Measurements from ENCODE around the gene FAM3D. TPM values are rescaled to one million over a fixed set of nuclear protein-coding genes. Genes with fewer than 3 reads are reported as not detected.

The FAM3D gene
- polyA plus RNA-seq, 3 donors = 1.7 to 2.5 (median 1.9) TPM

DNA sequence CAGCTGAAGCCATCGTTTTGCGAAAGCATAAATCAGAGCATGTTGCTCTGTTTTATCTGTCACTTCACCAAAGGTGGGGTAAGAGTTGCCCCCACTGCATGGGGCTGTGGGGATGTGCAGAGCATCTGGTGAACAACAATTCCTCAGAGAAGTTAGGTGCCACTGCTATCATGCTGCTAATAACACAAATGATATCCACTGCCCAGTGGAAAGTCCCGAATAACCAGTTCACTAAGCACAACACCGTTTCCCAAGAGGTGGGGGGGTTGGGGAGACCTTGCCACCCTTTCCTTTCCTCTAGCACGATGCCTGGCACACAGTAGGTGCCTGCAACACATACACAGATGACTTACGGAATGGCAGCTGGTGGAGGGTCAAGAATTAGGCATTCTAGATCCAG lies 38.6 kb downstream of the FAM3D start:
- DNase-seq = no peak

DNA sequence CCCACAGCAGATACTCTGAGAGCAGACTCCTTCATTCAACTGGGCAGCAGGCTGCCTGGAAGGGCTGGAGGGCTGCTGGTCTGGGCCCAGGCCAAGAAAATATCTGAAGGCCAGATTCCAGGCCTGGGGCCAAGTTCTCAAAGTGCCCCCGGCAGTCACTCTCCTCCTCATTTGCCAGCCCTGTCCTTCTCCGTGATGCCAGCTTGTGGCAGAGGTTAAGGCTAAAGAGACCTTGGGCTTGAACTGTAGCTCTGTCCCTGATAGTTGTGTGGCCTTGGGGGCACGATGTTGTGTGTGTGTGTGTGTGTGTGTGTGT lies 39.0 kb downstream of the FAM3D start:
- DNase-seq = no peak

DNA sequence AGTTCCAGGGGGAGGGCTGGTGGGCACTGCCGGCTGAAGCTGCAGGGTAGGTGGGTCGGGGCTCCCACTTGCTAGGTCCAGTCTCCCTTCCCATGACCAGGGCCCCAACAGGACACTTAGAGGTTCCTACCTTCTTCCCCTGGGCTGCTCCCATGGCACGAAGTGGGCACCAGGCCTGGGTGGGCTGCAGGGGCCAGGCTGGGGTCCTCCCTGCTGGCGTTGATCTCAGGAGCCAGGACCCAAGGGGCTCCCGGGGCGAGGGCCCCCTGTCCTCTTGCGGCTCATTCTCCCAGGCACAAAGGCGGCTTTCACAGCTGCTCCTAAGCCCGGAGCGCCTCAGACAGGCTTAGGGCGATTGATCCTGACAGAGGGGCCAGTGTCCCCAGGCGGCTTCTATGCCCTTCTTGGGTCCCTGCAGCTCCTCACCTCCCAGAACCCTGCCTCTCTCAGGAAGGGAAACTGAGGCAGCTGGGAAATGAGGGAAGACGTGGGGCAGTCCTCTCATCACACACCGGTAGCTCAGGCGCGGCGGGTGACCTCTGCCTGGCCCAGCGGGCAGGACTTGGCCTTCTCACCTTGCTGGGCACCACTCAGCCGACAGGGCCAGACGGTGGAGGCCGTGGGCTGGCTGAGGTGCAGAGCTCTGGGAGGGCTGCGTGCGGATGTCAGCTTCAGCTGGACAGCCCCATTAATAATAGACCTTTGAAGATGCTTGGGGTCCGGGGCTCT lies 39.6 kb downstream of the FAM3D start:
- no peak for DNase-seq

DNA sequence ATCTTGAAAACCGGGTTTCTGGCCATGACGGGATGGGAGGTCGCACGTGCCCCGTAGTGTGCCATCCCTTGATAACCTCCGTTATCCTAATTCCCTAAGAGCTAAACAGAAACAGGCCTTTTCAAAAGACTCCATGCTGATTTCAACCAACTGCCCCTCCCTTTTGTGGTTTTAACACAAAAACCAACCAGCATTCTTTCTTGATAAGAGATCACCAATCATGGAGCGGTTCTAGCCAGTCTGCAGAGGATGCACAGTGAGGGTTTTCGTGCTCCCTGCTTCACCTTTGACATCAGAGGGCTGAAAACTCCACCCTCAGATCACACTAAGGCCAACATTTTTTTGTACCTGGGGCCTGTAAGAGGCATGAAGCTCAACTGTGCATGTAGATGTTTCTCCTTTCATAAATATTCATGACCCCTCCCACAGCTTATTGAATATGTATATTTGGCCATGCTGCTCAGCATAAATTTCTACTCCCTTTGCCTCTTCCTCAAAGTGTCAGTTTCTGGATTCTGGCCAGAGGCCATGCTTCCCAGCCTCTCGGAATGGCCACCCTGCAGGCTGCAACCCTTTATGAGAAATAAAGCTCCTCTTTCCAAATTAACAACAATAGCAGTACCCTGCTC lies 41.3 kb downstream of the FAM3D start:
- DNase-seq = no peak

DNA sequence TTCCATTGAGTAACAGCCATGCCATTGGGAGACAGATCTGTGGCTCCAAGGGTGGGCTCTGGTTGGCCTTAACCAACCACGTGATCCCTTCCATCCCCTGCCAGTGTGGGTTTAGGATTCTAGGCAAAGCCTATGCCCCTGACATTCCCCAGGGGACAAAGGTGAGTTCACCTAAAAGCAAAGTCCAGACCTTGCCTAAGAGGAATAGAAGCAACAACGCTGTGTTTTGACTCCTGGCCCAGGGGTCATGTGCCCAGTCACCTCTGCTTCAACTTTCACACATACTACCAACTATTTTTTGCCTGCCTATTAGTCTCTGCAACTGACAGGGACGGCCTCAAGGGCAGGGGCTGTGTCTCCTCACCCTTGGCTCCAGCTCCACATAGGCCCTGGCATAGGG lies 42.0 kb downstream of the FAM3D start:
- no peak for DNase-seq

DNA sequence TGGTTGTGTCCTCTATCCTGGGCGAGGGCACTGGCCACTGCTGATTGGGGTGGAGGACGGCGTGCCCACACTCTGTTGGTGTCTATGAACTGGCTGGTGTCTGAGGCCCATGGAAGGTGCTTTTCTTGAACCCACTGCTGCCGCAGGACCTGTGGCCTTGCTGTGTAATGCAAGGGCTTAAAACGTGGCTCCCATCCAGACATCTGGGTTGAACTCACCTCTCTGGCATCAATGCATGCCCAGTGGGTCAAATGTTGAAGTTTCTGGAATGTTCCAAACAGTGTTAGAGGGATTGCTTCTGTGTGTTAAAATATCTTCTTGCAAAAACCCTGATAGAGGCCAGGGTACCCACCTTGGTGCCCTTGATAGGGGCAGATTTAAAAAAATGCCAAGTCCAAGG lies 42.6 kb downstream of the FAM3D start:
- DNase-seq = no peak

DNA sequence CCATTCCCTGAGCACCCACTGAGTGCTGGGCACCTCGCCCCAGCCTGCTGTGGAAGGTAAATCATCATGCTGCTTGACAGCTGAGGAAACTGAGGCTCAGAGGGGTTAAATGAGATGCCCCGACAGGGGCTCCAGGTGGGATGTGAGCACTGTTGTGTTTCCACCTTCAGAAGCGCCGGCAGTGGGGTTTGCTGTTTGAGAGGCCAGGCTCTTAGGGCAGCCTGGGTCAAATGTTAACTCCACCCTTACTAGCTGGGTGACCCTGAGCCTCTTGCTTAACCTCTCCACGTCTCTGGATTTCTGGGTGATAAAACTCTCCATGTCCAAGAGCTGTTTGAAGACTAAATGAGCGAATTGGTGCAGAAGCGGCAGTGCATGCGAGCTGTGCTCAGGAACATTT lies 43.1 kb downstream of the FAM3D start:
- DNase-seq = no peak

DNA sequence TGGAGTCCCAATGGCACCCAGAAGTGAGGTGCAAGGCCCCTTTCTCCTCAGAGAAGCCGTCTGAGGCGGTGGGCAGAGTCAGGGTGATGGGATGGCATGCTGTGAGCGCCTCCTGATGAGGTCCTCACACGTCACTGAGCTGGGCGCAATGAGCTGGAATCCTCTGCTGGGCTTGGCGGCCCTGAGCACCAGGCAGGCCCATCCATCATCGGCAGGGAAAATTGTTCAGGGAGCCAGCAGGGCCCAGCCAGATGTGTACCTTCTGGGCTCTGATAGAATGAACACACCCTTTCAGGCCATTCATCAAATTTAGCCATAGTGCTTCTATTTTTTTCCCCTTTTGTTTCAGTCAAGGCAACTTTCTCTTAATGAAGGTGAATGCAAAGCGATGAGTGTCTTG lies 43.7 kb downstream of the FAM3D start:
- no peak for DNase-seq

DNA sequence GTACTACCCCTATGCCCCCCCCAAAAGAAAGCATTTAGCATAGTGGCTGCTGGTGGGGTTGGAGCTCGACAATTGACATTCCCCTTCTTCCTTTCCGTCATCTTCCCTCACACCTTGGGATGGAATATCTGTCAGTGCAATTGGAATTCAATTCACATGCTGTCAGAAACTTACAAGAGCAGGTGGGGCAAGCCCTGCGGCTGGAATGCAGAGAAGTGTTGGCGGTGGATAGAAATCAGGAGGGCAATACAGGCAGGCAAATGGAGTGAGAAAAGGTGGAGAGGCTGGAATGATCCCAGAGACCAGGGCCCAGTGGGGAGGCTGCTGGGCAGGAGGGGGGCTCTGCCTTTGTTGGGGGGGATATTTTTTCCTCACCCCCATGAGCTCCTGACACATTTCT lies 44.1 kb downstream of the FAM3D start:
- DNase-seq = no peak

DNA sequence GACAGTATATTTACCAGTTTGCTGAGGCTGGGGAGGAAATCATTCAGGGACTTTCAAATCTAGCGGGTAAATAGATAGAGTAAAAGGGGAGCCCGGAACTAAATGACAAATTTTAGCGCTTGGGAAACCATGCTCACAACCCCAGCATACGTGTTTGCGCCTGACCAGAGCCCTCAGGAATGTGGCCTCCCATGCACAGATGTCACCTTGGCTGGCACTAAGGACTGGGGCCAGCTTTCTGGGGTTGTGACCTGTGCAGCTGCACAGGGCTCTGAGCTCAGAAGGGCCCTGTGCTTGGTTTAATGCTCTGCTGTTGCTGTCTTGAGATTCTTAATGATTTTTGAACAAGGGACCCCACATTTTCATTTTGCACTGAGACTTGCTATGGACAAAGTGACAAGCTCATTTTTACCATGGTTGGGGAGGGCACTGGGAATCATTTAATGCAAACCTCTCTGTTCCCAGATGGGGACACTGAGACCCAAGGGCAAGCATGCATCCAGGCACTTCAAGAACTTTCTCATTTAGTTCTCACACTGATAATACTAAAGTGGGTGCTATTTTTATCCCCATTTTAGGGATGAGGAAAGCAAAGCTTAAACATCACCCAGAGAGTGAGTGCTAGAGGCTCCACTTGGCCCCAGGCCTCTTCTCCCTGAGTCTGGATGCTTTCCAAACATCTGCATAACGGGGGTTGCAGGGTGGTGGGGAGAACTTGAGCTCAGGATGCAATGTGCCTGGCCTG lies 45.3 kb downstream of the FAM3D start:
- DNase-seq = no peak

DNA sequence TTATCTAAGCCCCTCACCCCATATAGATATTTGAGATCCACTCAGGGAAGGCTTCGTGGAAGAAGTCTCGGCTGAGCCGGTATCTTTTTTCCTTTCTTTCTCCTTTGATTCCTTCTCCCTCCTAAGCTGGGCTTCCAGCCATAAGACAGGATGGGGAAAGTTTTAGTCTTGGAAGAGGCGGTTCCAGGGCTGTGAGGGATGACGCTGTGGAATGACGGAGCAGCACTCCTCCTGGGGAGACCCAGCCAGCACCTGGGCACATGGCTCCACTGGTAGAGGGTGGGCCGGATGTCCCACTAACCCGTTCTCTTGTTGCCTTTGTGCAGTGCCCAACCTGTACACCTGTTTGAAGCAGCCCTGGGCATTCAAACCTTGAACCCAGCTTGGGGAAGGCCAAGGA lies 46.2 kb downstream of the FAM3D start:
- no peak for DNase-seq

DNA sequence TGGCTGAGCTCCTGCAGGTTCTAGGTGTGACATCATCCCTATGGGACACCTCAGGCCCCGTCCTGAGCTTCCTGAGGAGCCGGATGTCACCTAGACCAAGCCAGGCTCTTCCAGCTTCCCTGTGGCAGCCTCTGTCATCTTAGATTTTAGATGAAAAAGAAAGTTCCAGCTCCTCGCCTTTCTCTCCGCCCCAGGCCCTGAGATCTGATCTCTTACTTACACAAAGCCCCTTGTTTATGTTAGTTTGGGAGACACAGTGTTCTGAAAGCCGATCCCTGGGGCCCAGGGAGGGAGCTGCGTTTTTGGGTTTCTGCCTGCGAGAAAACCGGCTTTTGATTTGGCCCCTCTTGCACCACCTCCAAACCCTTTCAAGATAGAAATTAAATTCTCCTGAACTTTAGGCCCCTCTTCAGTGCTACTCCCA lies 49.2 kb downstream of the FAM3D start:
- DNase-seq = peak; percentile 77

DNA sequence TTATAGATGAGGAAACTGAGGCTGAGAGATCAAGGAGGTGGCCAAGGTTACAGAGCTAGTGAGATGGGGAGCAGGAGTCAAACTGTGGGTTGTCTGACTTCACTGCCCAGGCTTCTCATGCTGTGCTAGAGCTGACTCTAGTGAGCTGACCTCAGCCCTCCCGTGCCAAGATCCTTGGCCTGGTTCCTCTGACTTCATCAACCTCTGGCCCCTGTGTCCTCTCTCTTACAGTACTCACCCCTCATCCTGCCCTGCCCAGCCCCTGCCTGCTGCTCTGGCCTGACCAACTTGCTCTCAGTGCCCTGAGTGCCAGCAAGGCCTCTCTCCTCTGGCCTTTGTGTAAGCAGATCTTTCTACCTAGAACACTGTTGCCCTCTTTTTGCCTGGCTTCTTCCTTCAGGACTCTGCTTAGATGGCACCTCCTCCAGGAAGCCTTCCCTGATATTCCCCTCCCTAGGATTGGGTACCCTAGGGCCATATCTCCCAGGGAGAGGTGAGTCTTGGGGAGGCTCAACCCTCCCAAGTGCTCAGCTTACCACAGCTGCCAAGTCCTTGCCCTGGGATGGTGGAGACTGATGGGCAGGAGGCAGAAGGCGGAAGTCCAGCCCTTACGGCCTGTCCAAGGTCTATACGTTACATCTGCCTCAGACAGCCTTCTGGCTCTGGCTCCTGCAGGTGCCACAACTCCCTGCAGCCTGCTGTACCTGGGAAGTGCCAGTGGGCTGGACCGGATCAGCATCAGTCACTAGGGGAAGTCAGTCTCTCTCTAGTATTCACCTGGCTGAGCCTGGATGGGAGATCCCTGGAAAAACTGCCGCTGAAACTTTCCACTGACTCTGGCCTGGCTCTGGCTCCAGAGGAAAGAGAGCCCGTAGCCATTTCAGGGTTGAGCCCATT lies 53.1 kb downstream of the FAM3D start:
- no peak for DNase-seq

DNA sequence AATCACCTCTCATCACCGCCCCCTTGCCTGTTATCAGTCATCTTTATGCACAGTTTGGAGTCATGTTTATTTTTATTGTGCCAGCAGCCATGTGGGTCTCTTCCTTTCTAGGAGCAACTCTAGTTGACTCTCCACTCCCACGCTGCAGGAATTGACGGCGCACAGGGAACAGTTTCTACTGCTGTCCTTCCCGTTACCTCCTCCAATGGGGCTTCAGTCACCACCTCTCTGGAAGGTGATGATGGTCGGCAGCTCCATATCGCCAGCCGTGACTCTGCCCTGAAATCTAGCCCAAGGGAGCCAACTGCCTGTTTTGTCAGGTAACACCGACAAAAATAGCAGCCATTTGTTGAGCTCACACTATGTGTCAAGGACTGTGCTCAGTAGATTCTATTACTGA lies 53.7 kb downstream of the FAM3D start:
- DNase-seq = no peak

DNA sequence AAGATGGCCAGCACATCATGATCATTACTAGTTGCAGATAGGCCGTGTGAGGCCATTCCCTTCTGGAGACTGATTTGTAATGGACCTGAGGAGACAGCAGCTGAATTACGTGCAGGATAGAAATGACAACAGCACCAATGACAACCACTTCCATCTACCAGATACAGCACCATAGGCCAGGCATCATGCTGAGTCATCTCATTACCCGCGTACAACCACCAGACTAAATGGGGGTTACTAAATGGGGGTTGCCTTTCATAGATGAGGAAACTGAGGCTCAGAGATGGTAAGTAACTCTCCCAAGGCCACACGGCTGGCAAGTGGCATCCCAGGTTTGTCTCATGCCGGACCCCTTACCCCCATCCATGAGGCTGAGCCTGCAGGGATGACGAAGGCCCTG lies 56.6 kb downstream of the FAM3D start:
- no peak for DNase-seq

DNA sequence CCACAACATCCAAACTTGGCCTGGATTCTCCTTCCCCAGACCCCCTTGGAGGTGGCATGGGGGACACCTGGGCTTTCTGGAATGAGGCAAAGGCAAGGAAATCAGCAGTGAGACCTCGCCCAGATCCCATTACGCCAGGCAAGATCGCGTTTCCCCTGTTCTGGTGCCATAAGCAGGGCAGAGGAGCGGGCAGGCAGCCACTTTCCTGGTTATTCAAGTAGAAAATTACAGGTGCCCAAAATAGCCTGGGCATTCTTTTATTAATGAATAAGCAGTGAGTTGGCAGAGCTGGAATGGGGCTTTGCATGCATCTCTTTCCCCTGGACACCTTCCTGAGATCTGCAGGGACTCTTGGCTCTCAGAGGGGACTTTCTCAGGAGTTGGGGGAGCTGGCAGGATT lies 57.9 kb downstream of the FAM3D start:
- DNase-seq = peak; percentile 65

DNA sequence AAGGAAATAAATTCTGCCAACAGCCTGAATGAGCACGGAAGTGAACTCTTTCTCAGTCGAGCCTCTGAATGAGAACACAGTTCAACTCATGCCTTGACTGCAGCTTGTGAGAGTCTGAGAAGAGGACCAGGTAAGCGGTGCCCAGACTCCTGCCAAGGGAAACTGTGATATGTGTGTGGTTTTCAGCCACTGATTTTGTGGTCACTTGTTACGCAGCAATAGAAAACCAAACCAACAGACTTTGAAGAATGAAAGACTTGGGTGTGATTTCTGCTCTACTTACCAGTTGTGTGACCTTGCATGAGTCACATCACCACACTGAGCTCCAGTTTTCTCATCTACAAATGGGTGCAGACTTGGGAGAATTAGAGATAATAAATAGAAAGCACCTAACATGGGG lies 58.8 kb downstream of the FAM3D start:
- DNase-seq = no peak

DNA sequence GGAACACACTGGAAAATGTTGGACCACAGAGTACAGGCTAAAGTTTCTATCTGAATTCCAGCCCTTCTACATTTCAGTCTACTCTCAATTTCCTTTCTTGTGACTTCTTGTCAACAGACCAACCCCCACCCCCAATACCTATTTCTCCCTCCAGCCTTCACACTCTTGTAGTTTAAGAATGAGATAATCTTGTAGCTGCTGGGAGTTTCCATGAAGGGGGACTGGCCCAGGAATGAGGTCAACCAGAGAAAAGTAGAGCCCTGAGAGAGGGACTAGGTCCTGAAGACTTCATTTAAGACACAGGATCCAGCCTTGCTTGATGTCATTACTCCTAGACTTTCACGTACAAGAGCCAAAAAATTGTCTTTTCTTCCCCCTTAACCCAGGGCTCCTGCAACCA lies 59.9 kb downstream of the FAM3D start:
- DNase-seq = no peak

DNA sequence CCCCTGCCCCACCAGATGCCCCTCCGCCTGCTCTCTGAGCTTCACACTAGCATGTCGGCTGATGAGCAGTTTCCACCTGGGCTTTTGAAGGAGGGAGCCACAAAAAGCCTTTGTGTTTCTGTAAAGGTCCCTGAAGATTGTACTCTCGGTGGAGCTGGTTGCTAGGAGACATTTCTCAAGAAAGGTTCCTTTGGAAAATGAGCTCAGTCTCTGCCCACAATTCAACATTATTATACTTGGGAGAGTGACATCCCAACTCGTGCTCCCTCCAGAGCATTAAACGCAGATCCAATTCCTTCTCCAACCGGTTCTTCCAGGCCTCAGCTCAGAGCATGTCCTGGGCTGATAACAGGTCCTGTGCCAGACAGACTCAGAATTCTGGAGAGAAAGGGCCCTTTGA lies 62.5 kb downstream of the FAM3D start:
- no peak for DNase-seq

DNA sequence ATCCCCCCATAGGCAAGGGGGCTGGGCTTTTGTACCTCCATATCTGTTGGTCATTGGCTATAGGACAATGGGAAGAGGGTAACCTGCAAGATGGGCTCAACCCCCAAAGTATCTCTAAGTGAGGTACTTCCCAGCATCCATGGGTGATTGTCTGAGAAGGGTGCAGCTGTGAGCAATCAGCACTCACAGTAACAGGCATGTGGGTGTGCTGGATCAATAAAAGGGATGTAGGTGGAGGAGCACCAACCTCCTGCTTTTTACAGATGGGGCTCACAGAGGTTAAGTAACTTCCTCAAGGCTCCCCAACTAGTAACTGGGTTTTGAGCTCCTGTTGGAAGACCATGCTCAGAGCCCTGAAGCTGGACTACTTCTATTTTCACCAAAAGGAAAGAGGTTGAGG lies 63.0 kb downstream of the FAM3D start:
- DNase-seq = no peak

DNA sequence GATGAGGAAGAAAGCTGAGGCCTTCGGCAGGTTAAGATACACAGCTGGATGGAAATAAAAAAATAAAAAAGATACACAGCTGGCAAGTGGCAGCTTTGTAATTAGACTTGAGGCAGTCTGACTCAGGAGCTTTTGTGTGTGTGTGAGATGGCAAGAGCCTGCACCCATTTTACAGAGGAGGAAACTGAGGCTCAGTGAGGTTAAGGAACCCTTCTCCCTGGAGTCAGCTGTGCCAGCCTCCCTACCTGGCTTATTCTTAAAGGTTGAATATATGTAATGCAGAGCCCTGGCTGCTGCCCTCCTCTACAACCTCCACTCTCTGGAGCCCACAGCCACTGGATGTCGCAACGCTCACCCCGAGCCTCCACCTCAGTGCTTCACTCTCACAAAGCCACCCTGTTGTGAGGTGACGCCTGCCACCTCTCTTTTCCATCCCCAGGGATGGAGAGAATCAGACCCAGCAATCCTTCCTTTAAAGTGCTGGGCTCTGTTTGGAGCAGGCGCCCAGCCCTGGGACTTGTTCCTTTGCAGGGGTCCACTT lies 68.7 kb downstream of the FAM3D start:
- DNase-seq = no peak

Data from renal pelvis (tissue), 4 donors.